Prostate gland (tissue), 2 donors: Measurements from ENCODE around the gene CTNNA2. TPM values are rescaled to one million over a fixed set of nuclear protein-coding genes. Genes with fewer than 3 reads are reported as not detected.
A peak's percentile ranks its signal among the peaks of the same experiment; 100 is the strongest.

Source experiments
- DNase-seq: peaks from one replicate; pipeline ENCODE4 v3.0.0-alpha.2; 2019; ENCODE audit warnings: low spot score
- H3K27ac ChIP-seq, 2 donors: fragments of 200-600 bp; sonication (generic); 2 replicates each; pipeline ENCODE4 v1.5.1; 2017 to 2019
- H3K27me3 ChIP-seq: fragments of 200-600 bp; sonication (generic); replicated peaks from 2 replicates; pipeline ENCODE4 v1.5.1; 2019; ENCODE audit not compliant: insufficient read depth
- H3K36me3 ChIP-seq, 2 donors: fragments of 200-600 bp; sonication (generic); 1 replicate in 1 of 2; 2 replicates in 1 of 2; pipeline versions ENCODE4 v1.5.1 to v1.8.1; 2017 to 2019
- H3K4me1 ChIP-seq: fragments of 200-600 bp; sonication (generic); replicated peaks from 2 replicates; pipeline ENCODE4 v1.5.1; 2019
- H3K4me3 ChIP-seq, 2 donors: fragments of 200-600 bp; sonication (generic); 2 replicates each; pipeline ENCODE4 v1.5.1; 2017 to 2019
- H3K9me3 ChIP-seq: fragments of 200-600 bp; sonication (generic); 2 replicates; pipeline ENCODE4 v1.5.1; 2017
- POLR2A ChIP-seq: fragments of 450-650 bp; IDR thresholded peaks from one replicate; pipeline ENCODE4 v1.6.1; 2016; ENCODE audit warnings: antibody characterized with exemption, mild to moderate bottlenecking
- POLR2AphosphoS5 ChIP-seq: sonication (generic); formaldehyde crosslinking; IDR thresholded peaks from one replicate; pipeline ENCODE4 v1.6.1; 2017; ENCODE audit warnings: antibody characterized with exemption
- WGBS: methylation state at CpG from one replicate; pipeline ENCODE4 v1.1.5; 2018; 5-methylcytosine and 5-hydroxymethylcytosine counted together
- intact Hi-C: fragments of 100-400 bp; cut with DNase I; formaldehyde crosslinking; loops from one replicate; pipeline ENCODE4 v1.14.2; 2022
- total RNA-seq, 2 donors: library from RNA; depleted of rRNA; stranded (reverse); fragments of >200 nt; gene quantifications; one replicate each; pipeline ENCODE4 v1.1.0, GENCODE V29; 2016
- TF ChIP-seq, protein P1 (sequence below), 4 experiments: fragments of 200-600 bp in 2 of 4; fragments of 450-650 bp in 2 of 4; sonication (generic) in 2 of 4; IDR thresholded peaks; 1 replicate in 3 of 4; 2 replicates in 1 of 4; pipeline ENCODE4 v1.5.1; 2016 to 2019; ENCODE audit warnings: antibody characterized with exemption in 4 of 4, mild to moderate bottlenecking in 2 of 4, moderate library complexity in 2 of 4

The CTNNA2 gene
- total RNA-seq, 2 donors from 2014 or later: 24.3 TPM; not detected in 1

DNA sequence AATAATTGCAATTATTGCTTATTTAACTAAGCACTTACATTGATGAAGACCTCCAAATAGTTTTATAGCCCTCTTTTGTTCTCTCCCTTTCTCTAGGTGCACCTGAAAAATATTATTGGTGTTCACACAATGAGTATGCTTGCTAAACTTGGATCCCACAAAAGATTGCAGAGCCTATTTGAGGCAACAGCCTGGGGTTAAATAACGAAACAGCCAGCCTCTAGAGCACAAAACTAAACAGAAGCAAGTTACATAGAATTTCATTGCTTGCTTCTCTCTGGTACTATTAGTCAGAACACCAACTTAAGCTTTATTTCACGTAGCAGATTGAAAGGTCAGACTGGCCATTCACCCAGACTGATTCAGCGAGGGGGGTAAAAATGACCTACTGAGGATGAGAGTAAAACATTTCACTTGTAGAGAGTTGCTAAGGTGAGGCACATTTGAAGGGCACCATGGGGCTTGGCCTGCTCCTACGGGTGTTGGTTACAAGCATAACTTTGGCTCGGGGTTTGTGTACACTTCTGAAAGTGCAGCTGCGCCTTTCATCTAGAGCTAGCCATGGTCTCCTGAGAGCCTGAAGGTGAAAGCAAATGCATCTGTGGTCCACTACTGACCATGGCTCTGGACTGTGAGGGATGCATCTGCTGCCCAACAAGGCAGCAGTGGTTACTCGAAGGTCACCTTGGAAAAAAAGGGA lies 1016.8 kb downstream of the CTNNA2 start:
- TF ChIP-seq POLR2A (no peak), POLR2AphosphoS5 (no peak)
- TF ChIP-seq, protein P1, sequence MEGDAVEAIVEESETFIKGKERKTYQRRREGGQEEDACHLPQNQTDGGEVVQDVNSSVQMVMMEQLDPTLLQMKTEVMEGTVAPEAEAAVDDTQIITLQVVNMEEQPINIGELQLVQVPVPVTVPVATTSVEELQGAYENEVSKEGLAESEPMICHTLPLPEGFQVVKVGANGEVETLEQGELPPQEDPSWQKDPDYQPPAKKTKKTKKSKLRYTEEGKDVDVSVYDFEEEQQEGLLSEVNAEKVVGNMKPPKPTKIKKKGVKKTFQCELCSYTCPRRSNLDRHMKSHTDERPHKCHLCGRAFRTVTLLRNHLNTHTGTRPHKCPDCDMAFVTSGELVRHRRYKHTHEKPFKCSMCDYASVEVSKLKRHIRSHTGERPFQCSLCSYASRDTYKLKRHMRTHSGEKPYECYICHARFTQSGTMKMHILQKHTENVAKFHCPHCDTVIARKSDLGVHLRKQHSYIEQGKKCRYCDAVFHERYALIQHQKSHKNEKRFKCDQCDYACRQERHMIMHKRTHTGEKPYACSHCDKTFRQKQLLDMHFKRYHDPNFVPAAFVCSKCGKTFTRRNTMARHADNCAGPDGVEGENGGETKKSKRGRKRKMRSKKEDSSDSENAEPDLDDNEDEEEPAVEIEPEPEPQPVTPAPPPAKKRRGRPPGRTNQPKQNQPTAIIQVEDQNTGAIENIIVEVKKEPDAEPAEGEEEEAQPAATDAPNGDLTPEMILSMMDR (IDR thresholded peaks at IDR 0.05): no peak
- Histone ChIP-seq H3K4me3 (no peak overlapping the region), H3K4me1 (no peaks in the 10 kb centered on the region), H3K27me3 (no peaks in the 10 kb centered on the region), H3K36me3 (no peaks in the 10 kb centered on the region), H3K9me3 (no peaks in the 10 kb centered on the region), H3K27ac (no peak overlapping the region)
- DNase-seq: no peak
- intact Hi-C loops: no loop called here
- WGBS: 65% methylated on average over 7 of the region's 7 CpGs

DNA sequence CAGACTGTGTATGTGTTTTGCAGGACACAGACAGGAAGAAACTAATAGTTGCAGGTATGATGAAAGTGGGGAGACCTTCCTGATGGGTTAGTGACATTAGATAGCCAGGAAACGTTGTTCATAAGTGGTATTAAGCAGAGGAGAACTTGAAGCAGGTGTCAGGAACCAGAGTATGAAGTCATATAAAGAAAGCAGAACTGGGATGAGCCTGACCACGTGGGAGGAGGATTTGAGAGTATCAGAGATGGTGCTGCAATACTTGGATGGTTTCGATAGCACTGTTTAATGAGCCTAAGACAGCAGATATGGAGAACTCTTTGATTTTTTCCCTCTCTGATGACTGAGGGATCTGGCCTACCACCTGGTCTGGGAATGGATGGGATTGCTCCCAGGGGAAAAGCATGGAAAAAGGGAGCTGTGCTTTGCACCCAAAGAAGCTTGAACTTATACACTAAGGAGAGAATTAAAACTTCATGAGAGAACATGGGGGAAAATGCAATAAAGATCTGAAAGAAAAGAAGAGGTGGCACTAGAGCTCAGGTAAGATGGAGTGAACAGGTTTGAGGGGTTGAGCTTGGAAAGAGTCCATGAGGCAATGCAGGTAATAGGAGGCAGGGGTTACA lies 1017.7 kb downstream of the CTNNA2 start:
- H3K4me3 ChIP-seq: no peak overlapping the region
- intact Hi-C loops: no loop called here
- no peak for DNase-seq
- H3K27ac ChIP-seq: no peak overlapping the region
- WGBS: 71% methylated on average over 3 of the region's 3 CpGs
- H3K27me3 ChIP-seq: no peaks in the 10 kb centered on the region
- no peaks in the 10 kb centered on the region for H3K36me3 ChIP-seq
- H3K4me1 ChIP-seq: no peaks in the 10 kb centered on the region
- H3K9me3 ChIP-seq: no peaks in the 10 kb centered on the region
- TF ChIP-seq POLR2AphosphoS5 (no peak), POLR2A (no peak)
- TF ChIP-seq, protein P1 (IDR thresholded peaks at IDR 0.05): no peak

DNA sequence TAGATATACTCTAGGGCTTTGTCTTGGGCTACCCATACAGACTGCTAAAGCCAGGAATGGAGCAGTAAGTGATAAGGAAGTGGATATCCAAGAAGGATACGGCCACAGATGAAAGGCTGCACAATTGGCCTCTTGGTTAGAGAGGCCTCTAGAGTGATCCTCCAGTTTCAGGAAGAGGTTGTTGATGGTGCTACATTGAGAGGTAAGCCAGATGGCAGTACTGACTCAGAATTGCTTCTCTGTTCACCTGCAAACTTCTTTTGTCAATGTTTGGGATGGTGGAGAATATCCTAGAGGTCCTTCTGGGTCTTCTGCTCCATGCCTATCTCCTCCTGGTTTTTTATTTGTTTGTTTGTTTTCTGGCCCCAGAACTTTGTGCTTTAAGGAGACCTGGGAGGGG lies 1018.5 kb downstream of the CTNNA2 start:
- Histone ChIP-seq H3K4me3 (no peak overlapping the region), H3K27ac (no peak overlapping the region), H3K4me1 (no peaks in the 10 kb centered on the region), H3K27me3 (no peaks in the 10 kb centered on the region), H3K36me3 (no peaks in the 10 kb centered on the region), H3K9me3 (no peaks in the 10 kb centered on the region)
- intact Hi-C loops: no loop called here
- TF ChIP-seq POLR2AphosphoS5 (no peak), POLR2A (no peak)
- TF ChIP-seq, protein P1 (IDR thresholded peaks at IDR 0.05): no peak
- DNase-seq: no peak
- WGBS: 96% methylated on average over 1 of the region's 1 CpG

DNA sequence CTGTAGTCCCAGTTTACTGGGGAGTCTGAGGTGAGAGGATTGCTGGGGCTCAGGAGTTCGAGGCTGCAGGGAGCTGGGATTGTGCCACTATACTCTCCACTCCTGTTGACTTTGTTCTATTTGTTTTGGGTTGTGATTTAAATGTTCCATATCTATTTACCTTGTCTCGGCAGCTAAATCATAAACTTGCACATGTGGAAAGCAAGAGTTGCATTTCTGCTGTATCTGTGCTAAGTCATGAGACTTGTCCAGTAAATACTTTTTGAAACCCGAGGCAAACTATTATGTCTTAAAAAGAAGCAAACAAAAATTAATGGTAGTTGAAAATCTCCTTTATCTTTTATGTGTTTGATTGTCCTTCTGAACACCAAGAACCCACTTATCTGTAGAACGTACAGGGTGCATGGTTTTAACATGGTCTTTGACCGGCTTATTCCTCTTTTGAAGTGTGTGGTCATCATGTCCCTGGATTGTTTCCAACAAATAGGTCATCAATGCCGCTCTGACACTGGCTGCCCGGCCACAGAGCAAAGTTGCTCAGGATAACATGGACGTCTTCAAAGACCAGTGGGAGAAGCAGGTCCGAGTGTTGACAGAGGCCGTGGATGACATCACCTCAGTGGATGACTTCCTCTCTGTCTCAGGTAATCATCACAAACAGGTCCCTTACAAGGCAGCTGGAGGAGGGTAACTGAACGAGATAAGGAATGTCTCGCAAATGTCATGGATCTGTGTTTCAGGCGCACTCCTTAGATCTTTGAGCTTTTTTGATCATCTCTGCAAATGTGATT lies 1032.8 kb downstream of the CTNNA2 start:
- intact Hi-C loops: no loop called here
- peak; percentile 63 for TF ChIP-seq POLR2AphosphoS5
- TF ChIP-seq, protein P1 (IDR thresholded peaks at IDR 0.05): no peak
- Histone ChIP-seq H3K36me3 (no peaks in the 10 kb centered on the region), H3K4me3 (no peak overlapping the region), H3K9me3 (no peaks in the 10 kb centered on the region), H3K4me1 (no peaks in the 10 kb centered on the region), H3K27me3 (no peaks in the 10 kb centered on the region), H3K27ac (no peak overlapping the region)
- DNase-seq: no peak
- 52% methylated on average over 13 of the region's 13 CpGs for WGBS
